Vein endothelial cell (primary cell): ENCODE results near the gene PLPP1. TPM values are rescaled to one million over a fixed set of nuclear protein-coding genes. Genes with fewer than 3 reads are reported as not detected.

Experiments used
- small RNA-seq: library from RNA; depleted of rRNA; stranded (forward); fragments of <200 nt; gene quantifications from one replicate; pipeline ENCODE3, GENCODE V24; 2012
- total RNA-seq: library from RNA; depleted of rRNA; stranded (reverse); fragments of >200 nt; gene quantifications from 2 replicates; pipeline ENCODE4 v1.2.3, GENCODE V29; 2012

The PLPP1 gene
- 35.7 and 81.0 TPM in 2 replicates for total RNA-seq

GRCh38 chr5:55534436-55535198 is at the start of gene PLPP1:
PLPP1 (minus strand) TSS chr5:55534964; CDS start chr5:55534629, 335 bp downstream.

Small RNAs within 50 kb of the gene (small RNA-seq; reads per million reads assigned to genes)
- gene MIR5687 = not detected

Other genes with a start within 250 kb of the PLPP1 start
- gene DHX29, start 227.3 kb downstream of the PLPP1 start, total RNA-seq = 26.8 and 39.6 TPM in 2 replicates
- gene MTREX, start 227.0 kb downstream of the PLPP1 start, total RNA-seq = 88.4 and 95.0 TPM in 2 replicates
- 34.3 and 36.5 TPM in 2 replicates for gene SLC38A9, start 177.4 kb upstream of the PLPP1 start, total RNA-seq
- gene DDX4, start 203.1 kb upstream of the PLPP1 start, total RNA-seq = not detected in 2 replicates